Stimulated activated CD8-positive, alpha-beta memory T cell treated with anti-CD3 and anti-CD28 coated beads, Interleukin-15, amount 100 ng/mL, for 4 hours (primary cell): ENCODE data around the gene PPIP5K2.

Experiments used
- DNase-seq, 2 donors: peaks; one replicate each; pipeline ENCODE4 v3.0.0-alpha.2; 2020; ENCODE audit warnings: low read depth in 2 of 2

Gene PPIP5K2

DNA sequence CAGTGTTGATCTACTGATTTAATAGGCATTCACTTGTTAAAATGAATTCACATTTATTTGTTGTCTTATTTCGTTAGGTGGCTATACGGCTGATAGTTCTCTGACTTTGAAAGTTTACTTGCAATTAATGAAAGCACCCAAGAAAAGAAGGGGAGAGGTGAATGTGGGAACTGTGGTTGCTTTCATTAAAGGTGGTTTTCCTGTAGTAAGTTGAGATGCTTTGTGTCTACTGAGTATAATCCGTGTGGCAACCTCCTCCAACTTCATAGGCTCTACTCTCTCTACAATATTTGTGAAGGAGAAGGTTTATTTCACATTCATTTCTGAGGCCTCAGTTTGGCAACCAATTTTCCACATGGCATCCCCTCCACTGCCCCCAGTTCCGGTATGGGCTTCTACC, 125.7 kb downstream of the PPIP5K2 start:
- no peak for DNase-seq

DNA sequence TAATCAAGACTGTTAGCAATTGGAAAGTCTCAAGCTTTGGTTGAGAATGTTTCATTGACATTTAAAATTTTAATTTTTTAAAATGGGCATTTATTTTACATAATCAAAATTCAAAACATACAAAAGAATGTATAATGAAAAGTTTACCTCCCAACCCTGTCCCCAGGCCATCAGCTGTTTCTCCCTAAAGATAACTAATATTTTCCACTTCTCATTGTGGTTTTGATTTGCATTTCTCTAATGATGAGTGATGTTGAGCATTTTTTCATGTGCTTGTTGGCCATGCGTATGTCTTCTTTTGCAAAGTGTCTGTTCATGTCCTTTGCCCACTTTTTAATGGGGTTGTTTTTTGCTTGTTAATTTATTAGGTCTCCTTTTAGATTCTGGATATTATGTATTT, 127.0 kb downstream of the PPIP5K2 start:
- DNase-seq = no peak

- no peak for DNase-seq
These were observed 129.0 kb downstream of the PPIP5K2 start for GRCh38 chr5:103249068-103249467.

DNA sequence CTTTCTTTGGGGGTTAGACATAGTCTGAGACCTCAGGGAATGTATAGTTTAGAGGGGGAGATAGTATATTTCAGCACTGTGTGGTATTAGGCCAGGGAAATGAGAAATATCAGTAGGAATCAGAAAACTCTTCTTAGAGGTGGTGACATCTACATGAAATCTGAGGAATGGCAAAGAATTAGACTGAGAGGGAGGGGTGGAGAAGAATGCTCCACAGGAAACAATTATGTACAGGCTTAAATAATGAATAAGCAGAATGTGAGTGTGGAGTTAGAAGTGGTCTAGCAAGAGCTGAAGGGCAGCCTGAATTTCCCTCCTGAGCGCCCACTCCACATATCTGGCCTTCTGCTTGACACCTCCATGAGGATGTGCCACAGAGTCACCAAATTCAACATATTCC, 134.8 kb downstream of the PPIP5K2 start:
- no peak for DNase-seq

DNA sequence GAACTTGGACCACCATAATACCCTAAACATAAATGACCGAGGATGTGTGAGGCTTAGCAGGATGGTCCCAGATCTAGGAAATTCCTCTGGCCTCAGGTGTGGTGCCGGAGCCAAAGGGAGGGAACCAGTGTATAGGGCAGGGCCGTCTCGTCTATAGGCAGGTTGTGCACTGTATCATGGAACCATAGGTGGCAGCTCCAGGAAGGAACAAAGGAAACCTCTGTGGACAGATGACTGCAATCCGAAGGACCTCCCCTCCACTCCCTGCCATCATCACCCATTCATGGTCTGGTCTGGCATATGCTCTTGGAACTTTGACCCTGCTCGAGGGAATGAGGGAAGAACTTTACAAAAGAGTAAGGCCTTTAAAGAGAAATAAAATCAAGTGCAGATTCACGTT, 135.6 kb downstream of the PPIP5K2 start:
- DNase-seq = no peak

GRCh38 chr5:103256178-103256577, 136.1 kb downstream of the PPIP5K2 start:
- DNase-seq = no peak

DNA sequence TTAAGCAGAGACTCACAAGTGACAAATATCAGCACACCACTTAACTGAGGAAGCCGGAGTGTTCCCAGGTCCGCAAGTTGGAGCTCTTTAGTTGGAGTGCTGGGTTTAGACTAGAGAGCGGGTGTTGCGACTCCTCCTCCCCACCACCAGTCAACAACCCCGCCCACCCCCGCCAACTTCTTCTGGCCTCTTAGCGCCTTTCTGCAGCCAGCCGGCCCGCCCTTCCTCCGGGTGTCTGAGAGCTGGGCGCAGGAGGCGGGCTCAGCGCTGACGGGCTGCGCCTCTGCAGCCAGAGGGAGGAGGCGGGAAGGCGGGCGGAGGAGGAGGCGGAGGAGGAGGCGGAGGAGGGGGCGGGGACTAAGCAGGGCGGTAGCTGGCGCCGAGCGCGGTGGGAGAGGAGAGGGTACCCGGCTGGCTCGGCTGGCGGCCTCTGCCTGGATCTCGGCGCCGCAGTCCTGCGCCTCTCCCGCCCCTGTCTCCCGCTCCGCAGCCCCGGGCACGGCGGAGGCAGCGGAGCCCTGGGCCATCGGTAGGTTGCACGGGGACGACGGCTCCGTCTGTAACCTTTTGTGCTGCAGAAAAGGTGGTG, 138.4 kb downstream of the PPIP5K2 start, which contains the start of gene MACIR:
TSS of gene MACIR (plus strand) at position 396 of the 589 bp plus-strand sequence. CDS start 17,157 bp downstream, outside the sequence.
- peak; percentile 81 to 86 for DNase-seq

- DNase-seq = peak; percentile 31 to 53
These were observed 139.0 kb downstream of the PPIP5K2 start for GRCh38 chr5:103258957-103259704.

DNA sequence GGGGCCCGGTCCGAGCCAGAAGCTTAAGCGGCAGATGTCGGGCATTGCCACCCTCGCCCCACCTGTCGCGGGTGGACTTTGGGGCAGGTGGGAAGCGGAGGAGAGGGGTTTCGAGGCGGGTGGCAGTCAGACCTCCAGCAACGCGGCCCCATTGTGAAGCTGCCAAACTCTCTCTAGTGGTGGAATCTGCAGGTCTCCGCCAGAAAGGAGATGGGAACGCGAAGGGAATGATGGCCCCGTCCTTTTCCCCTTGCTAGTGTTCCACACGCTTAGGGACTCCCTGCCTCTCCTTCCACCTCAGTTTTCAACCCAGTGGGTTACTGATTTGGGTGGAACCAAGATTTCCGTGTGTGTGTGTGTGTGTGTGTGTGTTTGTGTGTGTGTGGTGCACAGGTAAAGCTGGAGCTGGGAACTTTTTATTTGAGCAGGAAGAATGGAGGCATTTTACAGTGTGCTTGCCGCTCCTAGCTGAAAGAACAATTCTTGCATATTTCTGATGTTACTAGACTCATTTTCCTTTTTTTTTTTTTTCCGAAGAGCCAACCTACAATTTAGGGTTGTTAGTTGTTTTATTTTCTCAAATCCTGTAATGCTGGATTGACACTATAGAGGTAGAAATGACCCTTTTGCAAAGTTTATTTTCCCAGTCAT, 139.7 kb downstream of the PPIP5K2 start:
- DNase-seq = no peak

GRCh38 chr5:103260951-103261350, 140.8 kb downstream of the PPIP5K2 start:
- DNase-seq = no peak
